GM12865 (cell line): ENCODE data around the gene TMEFF2.

ENCODE experiments used
- DNase-seq: peaks from one replicate; pipeline ENCODE4 v3.0.0; 2010; ENCODE audit warnings: low read depth
- H3K4me3 ChIP-seq: 2 replicates; pipeline ENCODE4 v1.5.1; 2011; ENCODE audit warnings: mild to moderate bottlenecking, low read depth, low read length, control low read depth
- CTCF ChIP-seq: IDR thresholded peaks from 2 replicates; pipeline ENCODE4 v1.5.1; 2011; ENCODE audit warnings: low read length, control low read depth, low read depth, inconsistent platforms; ENCODE audit not compliant: insufficient read depth; ENCODE audit errors: missing control alignments

Gene TMEFF2

GRCh38 chr2:192043216-192043870 lies 151.4 kb downstream of the TMEFF2 start:
- TF ChIP-seq CTCF, result no peak
- no peak overlapping the region for H3K4me3 ChIP-seq
- no peak for DNase-seq

GRCh38 chr2:192042126-192042525 lies 152.6 kb downstream of the TMEFF2 start:
- no peak for DNase-seq
- no peak for TF ChIP-seq CTCF
- no peak overlapping the region for H3K4me3 ChIP-seq

GRCh38 chr2:192038110-192038509 lies 156.6 kb downstream of the TMEFF2 start:
- DNase-seq, result no peak
- H3K4me3 ChIP-seq, result no peak overlapping the region
- no peak for TF ChIP-seq CTCF

DNA sequence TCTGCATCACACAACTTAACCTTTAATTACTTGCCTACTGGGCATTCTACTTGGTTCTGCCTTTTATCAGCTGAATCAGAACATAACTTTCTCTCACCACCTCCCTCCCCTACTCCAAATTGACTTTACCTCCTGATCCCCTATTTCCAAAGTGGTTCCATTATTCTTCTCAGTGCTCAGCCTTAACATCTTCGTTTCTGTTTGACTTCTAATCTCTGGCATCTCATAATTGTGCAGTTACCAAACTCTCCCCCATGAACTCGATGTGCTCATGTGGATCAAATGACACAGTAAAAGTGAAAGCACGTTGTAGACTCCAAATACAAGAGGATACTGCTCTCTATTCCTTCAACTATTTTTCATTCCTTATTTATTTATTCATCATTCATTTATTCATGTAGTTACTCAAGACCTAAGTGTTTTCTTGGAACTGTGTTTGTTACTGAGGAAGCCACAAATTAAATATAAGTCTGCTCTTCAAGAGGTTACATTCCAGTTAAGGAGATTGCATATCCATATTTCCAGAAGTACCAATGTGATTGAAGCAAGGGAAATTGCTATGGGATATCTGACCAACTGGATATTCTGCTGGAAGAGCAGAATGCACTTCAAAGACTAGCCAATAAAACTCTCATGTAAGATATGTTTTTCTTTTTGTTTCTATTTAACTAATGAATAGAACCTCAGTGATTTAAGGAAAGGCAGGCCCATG lies 158.8 kb downstream of the TMEFF2 start:
- DNase-seq, result no peak

GRCh38 chr2:192030856-192031255 lies 163.9 kb downstream of the TMEFF2 start:
- H3K4me3 ChIP-seq, result no peak overlapping the region
- TF ChIP-seq CTCF, result no peak
- DNase-seq, result no peak

More for the DNA sequence above, 158.8 kb downstream of the TMEFF2 start:
- TF ChIP-seq CTCF, result no peak
- no peak overlapping the region for H3K4me3 ChIP-seq

DNA sequence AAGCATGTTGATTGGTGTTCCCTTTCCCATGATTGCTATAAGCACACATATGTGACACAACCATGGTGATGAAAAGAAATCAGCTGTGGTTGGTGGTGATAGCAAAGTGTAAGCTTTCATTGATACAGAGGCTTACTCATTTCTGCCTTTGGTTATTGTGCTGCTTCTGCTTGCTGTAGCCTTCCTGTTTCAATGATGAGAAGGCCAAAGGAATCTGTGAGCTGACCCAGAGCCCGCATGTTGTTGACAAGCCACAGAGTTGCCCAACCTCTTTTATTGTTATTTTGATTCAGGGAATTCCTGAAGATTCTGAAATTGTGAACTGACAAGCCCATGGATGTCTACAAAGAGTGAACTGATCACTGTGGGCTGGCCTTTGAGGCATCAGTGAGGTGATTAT lies 164.4 kb downstream of the TMEFF2 start:
- peak; percentile 16 for DNase-seq
- TF ChIP-seq CTCF, result no peak

More for the DNA sequence above, 164.4 kb downstream of the TMEFF2 start:
- H3K4me3 ChIP-seq, result no peak overlapping the region
